CD4-positive, alpha-beta T cell treated with Interleukin-2 at 100 ng/mL for 4 hours (primary cell): ENCODE data around the gene PFDN2.

Experiments used
- DNase-seq: peaks from one replicate; pipeline ENCODE4 v3.0.0-alpha.2; 2020; ENCODE audit warnings: low spot score

Gene PFDN2

DNA sequence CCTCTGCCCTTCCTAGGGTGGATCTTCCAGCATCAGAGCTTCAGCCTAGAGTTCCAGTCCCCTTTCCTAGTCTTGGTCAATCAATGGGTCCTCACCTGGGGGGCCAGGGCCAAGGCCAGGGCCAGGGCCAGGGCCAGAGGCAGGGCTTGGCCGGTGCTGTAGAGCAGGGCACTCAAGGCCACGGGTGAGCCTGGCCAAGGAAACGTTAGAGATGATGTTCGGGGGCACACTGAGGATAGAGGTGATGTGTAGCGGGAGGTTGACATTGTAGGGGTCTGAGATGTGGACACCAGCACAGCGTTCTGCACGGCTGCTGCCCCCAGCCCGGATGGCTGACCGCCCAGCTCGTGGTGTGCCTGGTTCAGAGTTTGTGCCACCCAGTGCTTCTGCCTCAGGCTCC is 66.6 kb downstream of the PFDN2 start:
- DNase-seq, result no peak
